GM11168 (cell line): ENCODE data around the gene CMIP.

Experiments used
- in situ Hi-C: fragments of 300-500 bp; cut with MboI; formaldehyde crosslinking; loops from one replicate; pipeline ENCODE4 v1.12.0; 2022; ENCODE audit warnings: low sequenced_read_pairs; ENCODE audit not compliant: unreplicated experiment

The CMIP gene

DNA sequence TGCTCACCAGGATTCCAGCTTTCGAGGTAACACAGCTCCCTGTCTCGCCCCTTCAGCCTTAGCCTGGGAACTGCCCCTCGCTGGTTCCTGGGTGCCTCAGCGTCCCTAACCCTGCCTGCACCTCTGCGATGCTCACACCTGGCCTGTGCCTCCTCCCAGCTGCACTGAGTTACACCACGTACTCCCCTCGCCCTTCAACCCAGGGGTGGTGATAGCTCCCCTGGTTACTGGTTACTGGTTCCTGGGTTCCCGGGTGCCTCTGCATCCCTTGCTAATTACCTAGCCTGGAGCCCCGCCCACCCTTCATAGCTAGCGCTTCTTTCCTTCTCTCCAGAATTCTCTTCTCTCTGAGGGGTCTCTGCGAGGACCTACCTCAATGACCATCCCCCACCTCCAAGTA lies 269.2 kb downstream of the CMIP start:
- in situ Hi-C loops, result no loop called here

DNA sequence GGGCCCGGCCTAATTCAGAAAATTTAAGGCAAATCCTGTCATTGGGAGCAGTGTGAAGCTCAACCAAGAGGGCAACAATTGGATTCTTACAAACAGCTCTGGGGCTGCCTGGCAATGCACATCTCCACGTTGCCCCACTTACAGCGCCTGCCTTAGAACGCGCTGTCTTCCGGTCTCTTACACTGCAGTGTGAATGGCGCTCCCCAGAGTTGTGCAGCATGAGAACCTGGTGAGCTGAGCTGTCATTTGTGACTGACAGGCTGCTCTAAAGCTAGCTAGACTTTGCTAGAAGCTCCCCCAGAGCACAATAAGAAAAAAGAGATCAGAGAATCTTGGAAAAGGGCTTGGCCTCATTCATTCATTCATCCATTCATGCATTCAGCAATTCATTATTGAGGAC lies 270.0 kb downstream of the CMIP start:
- in situ Hi-C loops, result no loop called here

DNA sequence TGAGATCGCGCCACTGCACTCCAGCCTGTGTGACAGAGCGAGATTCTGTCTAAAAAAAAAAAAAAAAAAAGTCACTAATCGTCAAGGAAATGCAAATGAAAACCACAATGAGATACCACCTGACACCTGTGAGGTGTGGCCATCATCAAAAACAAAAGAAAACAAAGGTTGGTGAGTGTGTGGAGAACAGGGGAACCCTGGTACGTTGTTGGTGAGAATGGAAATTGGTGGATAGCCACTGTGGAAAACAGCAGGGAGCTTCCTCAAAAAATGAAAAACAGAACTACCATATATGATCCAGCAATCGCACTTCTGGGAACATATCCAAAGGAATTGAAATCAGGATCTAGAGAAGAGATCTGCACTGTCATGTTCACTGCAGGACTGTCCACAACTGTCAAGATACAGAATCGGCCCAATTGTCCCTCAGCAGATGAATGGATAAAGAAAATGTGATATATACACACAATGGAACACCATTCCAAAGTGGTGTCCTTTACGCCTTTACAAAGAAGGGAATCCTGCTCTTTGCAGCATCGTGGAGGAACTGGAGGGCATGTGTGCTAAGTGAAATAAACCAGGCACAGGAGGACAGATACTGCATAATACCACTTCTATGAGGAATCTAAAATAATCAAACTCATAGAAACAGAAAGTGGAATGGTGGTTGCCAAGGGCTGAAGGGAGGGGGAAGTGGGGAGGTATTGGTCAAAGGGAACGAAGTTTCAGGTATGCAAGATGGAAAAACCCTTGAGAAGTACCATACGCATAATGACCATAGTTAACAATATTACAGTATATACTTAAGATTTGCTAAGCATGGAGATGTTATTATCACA lies 271.0 kb downstream of the CMIP start:
- in situ Hi-C loops, result no loop called here

DNA sequence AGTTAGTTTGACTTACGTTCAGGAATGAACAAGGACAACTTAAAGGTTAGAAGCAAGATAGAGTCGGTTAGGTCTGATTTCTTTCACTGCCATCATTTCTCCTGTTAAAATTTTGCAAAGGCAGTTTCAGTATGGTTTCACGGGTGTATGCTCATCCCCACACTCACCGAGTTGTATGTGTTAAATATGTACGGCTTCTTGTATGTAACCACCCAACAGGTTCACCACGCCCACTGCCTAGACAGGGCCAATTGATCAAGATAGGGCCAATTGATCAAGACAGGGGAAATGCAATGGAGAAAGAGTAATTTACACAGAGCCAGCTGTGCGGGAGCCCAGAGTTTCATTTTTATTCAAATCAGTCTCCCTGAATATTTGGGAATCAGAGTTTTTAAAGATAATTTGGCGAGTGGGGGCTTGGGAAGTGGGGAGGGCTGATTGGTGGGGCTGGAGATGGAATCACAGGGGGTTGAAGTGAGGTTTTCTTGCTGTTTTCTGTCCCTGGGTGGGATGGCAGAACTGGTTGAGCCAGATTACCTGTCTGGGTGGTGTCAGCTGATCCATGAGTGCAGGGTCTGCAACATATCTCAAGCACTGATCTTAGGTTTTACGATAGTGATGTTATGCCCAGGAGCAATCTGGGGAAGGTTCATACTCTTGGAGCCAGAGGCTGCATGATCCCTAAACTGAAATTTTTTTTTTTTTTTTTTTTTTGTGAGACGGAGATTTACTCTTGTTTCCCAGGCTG lies 272.0 kb downstream of the CMIP start:
- in situ Hi-C loops, result no loop called here

DNA sequence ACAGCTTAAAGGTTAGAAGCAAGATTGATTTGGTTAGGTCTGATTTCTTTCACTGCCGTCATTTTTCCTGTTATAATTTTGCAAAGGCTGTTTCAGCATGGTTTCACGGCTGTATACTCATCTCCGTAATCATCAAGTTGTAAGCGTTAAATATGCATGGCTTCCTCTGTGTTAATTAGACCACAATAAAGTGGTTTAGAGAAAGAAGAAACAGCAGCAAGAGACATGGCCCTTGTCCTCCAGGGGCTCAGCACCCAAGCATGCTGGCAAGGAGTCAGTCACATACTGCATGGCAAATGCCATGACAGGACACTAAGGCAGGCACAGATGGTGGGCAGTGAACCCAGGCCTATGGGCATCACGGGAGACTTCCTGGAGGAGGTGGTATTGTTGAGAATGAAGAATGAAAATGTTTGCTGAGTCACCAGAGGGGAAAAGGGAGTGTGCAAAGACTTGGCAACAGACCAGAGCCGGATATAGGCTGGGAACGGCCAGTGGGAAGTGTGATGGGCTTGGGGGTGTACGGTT lies 273.1 kb downstream of the CMIP start:
- in situ Hi-C loops, result no loop called here

DNA sequence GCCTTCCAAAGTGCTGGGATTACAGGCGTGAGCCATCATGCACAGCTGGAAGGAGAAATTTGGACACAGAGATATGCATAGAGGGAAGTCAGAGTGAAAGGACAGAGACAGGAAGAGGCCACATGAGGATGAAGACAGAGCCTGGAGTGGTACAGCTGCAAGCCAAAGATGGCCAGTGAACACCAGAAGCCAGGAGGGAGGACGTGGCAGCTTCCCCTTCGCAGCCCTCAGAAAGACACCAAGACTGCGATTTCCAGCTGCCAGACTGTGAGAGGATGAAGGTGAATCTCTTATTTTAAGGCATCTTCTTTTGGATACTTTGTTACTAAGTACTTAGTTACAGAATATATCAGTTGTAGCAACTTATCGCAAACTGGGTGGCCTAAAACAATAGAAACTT lies 274.0 kb downstream of the CMIP start:
- in situ Hi-C loops, result no loop called here

DNA sequence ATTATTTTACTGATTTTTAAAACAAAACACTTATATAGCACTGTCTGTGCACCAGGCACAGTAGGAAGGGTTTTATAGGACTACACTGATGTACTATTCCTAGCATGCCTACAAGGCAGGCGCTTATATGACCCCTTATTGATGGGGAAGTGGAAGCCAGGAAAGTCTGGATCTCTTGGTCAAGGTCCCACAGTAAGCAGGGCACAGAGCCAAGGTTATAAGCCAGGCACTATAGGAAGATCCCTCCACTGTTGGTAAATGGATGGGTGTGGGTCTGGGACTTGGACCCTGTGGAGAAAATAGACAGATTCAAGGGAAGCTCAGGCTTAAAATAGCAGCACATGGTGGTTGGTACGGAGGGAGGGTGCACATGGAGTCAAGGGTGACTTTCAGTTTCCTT lies 275.4 kb downstream of the CMIP start:
- in situ Hi-C loops, result loop anchor here (5.0 to 10.0 kb wide), 2 partner anchors 88 to 325 kb away; no protein-coding TSS in a partner anchor

DNA sequence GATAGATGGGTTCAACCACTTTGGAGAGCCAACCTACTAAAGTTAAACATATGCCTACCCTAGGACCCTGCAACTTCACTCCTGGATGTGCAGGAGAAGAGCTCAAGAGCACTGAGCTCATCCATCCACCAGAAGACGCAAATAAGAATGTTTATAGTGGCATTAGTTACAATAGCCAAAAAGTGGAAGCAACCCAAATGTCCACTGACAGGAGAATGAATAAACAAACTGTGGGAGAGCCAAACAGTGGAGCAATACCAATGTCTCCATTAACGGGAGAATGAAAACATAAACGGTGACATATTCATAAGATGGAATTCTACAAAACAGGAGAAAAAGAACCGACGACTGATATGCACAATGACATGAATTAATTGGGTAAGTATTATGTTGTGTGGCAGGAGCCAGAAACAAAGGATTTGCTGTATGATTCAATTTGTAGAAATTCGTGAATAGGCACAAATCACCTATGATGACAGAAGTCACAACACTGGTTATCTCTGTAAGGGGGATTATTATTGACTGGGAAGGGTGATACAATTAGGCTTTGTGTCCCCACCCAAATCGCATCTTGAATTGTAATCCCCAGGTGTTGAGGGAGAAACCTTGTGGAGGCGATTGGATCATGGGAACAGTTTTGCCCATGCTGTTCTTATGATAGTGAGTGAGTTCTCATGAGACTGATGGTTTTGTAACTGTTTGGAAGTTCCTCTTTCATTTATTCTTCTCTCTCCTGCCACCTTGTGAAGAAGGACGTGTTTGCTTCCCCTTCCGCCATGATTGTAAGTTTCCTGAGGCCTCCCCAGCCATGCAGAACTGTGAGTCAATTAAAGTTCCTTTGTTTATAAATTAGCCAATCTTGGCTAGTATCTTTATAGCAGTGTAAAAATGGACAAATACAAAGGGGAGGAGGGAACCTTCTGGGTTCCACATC lies 276.6 kb downstream of the CMIP start:
- in situ Hi-C loops, result loop anchor here (5.0 to 10.0 kb wide), 2 partner anchors 89 to 326 kb away; no protein-coding TSS in a partner anchor

DNA sequence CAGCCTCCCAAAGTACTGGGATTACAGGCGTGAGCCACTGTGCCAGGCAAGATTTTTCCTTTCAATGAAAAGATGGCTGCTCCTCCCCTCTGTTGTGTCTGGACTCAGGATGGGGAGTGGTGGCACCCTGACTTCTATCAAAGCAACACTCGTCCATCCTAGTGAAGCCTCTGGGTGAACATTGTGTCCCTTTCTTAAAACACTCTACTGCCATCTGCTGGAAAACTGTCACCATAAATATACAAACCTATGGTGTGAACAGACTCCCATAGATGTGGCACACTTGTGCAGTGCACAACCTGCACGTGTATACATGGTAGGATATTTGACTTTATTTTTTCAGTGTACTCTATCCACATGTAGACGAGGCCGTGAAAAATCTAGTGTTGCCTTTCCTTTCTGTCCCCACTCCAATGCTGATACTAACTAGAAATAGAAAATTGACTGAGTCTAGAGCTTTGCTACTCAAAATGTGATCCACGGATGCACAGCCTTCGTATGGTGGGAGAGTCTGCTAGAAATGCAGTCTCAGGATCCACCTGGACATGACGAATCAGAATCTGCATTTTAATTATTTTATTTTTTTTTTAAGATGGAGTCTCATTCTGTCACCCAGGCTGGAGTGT lies 278.6 kb downstream of the CMIP start:
- in situ Hi-C loops, result loop anchor here (5.0 to 10.0 kb wide), 2 partner anchors 91 to 328 kb away; no protein-coding TSS in a partner anchor

DNA sequence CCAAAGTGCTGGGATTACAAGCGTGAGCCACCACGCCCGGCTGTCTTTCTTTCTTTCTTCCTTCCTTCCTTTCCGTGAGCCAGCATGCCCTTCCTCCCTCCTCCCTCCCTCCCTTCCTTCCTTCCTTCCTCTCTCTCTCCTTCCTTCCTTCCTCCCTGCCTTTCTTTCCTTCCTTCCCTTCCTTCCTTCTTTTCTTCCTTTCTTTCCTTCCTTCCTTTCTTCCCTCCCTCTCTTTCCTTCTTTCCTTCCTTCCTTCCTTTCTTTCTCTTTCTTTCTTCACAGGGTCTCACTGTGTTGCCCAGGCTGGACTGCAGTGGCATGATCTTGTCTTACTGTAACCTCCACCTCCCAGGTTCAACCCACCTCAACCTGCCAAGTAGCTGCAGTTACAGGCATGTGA lies 283.8 kb downstream of the CMIP start:
- in situ Hi-C loops, result loop anchor here (10.0 kb wide), 1 partner anchor 334 kb away; no protein-coding TSS in a partner anchor

DNA sequence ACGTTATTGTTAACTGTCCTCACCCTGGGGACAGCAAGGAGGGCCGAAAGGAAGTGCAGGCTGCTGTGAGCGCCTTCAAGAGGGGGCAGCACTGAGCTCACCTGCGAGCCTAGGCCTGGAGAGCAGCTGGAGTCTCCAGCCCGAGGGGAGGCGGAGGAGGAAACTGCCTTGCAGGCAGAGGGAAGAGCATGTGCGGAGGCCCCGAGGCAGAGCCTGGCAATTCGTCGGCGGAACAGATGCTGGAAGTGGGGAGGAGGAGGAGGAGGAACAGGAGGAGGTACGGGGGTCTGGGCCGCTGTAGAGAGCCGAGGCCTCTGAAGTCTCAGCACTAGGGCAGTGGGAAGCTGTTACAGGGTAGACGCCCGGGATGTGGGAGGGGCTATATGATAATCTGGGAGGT lies 284.8 kb downstream of the CMIP start:
- in situ Hi-C loops, result loop anchor here (10.0 kb wide), 1 partner anchor 335 kb away; no protein-coding TSS in a partner anchor

DNA sequence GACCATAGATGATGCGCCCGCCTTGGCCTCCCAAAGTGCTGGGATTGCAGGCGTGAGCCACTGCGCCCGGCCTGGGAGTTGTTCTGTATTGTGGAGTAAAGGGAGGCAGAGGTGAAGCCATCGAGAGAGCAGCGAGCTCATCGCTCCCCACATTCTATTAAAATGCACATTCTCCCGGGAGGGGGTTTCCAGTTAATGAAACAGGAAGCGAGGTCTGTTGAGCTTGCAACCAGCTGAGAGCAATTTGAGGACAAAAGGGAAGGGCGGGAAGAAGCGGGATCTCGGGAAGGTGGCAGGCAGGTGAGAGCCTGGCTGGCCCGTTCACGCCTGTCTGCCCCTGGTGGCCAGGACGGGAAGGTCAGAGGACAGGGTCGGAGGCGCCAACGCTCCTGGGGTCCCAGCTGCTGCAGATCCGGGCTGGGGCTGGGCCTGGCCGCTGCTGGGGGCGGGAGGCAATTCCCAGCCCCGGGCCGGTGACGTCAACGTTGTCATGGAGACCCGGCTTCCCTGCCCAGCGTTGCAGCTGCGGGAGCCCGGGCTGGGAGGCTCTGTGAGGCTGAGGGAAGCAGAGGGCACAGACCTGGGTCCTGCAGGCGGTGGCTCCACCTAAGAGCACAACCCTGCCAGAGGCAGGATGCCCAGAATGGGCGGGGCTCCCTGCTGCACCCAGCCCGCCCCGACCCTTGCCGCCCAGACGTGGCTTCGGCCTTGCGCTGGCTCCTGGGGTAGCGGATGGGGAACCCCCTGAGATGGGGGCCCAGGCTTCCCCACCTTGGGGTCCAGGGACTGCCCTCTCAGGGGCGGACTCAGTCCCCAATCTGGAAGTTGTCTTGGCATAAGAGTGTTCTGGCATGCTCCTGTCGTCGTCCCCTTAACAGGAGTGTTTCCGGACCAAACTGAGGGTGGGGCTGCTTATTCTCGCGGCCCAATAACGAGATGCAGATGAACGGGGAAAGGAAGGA lies 285.8 kb downstream of the CMIP start:
- in situ Hi-C loops, result loop anchor here (10.0 kb wide), 1 partner anchor 526 kb away; no protein-coding TSS in a partner anchor

DNA sequence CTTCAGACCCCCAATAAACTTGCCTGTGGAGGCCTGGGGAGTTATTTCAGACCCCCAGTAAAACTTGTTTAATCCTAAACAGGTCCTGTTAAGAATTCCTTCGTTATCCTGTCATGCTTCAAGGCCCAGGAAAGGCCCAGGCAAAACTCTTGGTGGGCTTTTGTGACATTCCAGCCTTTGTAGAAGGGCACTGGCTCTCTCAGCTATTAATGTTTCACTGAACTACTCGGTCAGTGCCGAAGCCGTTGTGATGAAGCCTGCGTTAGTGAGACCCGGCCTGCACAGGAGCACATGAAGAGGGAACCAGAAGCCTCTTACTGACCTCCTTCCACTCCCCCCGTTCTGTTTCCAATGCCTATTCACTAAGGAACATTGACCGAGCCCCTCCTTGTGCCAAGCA lies 287.0 kb downstream of the CMIP start:
- in situ Hi-C loops, result loop anchor here (10.0 kb wide), 1 partner anchor 527 kb away; no protein-coding TSS in a partner anchor

DNA sequence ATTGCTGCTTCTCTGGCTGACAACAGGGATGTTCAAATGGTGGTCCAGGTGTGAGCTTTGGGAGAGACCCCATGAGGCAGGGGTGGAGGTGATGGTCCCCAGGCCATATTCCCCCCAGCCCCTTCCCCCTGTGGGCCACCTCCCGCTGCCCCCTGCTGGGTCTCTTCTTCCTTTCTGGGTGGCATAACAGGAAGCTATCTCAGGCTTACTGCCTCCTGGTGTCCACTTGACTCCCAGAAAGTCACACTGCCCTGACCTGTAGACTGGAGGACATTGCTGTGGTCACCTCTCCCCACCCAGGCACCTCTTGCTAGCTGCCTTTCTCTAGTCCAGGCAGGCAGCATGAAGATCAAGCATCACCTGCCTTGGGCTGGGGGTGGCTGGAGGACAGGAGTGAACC lies 288.1 kb downstream of the CMIP start:
- in situ Hi-C loops, result loop anchor here (10.0 kb wide), 1 partner anchor 528 kb away; no protein-coding TSS in a partner anchor

DNA sequence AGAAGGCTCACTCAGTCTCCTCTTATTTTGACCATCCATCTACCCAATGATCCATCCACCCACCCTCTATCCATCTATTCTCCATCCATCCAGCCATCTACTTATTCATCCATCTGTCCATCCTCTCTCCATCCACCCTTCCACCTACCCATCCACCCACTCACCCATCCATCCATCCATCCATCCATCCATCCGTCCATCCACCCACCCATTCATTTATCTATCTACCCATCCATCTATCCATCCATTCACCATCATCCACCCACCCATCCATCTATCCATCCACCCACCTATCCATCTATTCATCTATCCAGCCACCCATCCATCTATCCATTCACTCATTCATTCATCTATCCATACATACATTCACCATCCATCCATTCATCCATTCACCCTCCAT lies 288.7 kb downstream of the CMIP start:
- in situ Hi-C loops, result loop anchor here (10.0 kb wide), 1 partner anchor 528 kb away; no protein-coding TSS in a partner anchor

DNA sequence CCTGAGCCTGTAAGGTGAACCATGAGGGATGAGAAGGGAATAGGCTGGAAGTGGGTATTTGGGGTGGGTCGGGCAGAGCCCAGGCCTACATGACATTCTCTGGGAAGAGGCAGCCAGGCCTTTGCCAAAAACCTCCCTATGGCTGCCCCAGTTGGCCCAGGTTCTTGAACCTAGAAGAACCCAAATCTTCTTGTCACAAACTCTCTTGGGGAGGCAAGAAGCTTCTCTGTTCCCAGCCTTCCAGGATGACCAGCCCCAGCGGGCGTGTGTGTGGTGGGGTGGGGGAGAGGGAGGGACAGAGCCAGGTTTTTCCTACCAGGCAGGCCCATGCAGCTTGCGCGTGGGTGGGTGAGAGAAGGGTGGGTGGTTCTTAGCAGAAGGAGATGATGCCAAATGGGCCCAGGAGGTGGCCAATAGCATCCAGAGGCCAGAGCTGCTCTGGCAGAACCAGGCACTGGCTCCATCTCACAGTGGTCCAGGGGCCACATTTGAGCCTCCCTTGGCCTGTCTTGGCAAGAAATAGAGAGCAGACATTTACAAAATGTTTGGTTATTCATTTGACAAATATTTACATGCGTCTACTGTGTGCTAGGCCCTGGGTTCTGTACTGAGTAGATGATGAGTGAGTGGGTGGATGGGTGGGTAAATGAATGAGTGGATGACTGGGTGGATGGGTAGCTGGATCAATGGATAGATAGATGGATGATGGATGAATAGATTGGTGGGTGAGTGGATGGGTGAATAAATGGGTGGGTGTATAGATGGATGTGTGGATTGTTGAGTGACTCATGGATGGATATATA lies 290.2 kb downstream of the CMIP start:
- in situ Hi-C loops, result loop anchor here (10.0 kb wide), 1 partner anchor 530 kb away; no protein-coding TSS in a partner anchor

DNA sequence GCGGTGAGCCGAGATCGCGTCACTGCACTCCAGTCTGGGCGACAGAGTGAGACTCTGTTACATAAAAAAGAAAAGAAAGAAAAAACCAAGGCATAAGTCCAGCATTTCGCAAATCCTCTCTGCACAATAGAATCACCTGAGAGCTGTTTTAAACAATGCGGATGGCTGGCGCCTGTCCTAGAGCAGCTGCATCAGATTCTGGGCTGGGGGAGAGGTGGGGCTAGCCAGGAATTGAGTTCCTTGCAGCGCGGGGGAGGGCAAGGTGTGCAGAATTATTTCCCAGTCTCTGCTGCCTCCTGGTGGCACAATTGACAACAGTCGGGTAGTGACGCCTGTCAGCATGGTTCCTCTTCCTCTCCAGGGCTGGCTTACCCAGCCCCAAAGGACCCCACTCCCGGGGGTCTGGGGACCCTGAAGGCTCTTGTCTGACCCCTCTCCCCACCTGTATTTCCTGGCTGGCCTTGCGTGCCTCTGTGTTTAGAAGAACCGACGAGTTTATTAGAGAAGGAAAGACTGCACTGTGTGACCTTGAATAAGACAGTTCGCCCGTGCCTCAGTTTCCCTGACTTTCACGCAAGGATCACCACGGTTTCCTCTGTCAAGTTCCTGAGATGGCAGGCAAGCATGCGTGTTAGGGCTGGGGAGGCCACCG lies 293.4 kb downstream of the CMIP start:
- in situ Hi-C loops, result loop anchor here (10.0 kb wide), 1 partner anchor 533 kb away; no protein-coding TSS in a partner anchor
